Activated CD8-positive, alpha-beta memory T cell treated with anti-CD3 and anti-CD28 coated beads for 1 hour (primary cell): Measurements from ENCODE around the gene CEBPA.

Source experiments
- DNase-seq, 2 donors: peaks; one replicate each; pipeline ENCODE4 v3.0.0-alpha.2; 2020; ENCODE audit warnings: low read depth in 1 of 2; ENCODE audit errors: extremely low read depth in 1 of 2

The CEBPA gene

DNA sequence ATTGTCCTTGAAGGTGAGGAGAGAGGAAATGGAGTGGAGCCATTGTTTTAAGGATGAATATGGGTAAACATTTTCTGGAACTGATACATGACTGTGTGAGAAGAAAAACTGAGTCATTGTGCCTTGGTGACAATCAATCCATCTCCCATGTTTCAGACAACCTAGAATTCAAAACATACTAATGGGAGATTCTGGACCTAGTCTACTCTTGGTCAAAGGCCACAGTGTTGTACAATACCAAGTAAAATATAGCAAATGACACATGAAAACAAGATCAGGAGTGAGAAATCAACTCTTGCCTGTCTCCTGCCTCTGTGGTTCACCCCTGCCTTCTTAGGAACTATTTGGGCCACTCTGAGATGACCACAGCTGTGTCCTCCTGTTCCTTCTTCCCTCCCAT lies 13.1 kb downstream of the CEBPA start:
- no peak for DNase-seq

DNA sequence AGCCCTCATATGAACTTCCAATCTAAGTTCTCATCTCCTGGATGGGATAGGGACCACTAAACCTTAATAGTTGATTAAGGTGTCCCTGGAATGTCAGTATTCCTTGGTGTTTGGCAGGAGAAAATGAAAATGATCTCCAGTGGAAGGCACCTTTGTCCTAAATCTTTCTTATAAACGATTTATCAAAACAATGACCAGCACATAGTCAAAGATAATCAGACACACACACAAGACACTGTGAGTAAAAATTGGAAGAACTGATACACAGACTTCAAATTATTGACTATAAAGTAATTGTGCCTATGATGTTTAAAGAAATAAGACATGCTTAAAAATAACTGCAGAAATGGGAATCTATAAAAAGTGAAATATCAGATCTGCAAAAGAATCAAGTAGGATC lies 13.7 kb downstream of the CEBPA start:
- DNase-seq: no peak

DNA sequence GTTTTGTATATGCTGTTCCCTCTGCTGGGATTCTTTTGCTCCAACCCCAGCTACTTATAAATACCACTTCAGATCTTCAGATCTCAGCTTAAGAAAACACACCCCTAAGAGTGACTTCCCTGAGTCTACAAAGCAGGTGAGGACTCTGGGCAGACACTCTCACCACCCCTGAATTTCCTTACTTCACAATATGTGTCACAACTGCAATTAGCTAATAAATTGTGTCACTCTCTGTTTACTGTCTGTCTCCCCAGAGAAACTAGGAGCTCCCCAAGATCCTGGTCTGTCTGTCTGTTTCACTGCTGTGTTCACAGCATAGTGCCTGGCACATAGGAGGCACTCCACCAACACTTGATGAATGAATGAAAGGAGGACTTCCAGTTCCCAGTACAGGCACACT lies 14.4 kb downstream of the CEBPA start:
- DNase-seq: no peak

DNA sequence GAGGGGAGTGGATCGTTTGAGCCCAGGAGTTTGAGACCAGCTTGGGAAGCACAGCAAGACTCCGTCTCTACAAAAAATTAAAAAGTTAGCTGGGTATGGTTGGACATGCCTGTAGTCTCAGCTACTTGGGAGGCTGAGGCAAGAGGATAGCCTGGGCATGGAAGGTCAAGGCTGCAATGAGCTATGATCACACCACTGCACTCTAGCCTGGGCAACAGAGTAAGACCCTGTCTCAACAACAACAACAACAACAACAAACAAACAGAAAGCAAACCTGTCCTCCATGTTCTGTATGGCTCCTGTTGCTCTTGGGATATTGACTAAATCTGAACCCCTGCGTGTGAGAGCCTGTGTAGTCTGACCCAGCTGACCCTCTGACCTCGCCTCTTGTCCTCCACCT lies 14.9 kb downstream of the CEBPA start:
- no peak for DNase-seq

DNA sequence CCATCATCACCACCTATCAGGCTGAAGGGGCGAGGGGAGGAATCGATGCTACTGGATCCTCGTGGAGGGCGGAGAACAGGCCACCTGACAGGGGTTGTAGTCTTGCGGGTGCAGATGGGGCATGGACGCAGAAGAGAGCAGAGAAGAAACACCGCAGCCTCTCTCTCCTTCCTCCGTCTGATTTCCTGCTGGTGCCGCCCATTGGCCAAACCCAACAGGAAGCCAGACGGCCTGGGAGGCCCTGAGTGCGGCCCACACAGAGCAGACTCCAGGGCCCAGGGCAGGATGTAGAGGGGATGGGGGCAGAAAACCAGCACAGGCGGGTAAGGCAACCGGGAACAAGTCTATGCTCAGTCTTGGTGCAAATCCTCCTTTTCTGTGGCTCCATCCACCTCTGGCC lies 15.4 kb downstream of the CEBPA start:
- DNase-seq: no peak

DNA sequence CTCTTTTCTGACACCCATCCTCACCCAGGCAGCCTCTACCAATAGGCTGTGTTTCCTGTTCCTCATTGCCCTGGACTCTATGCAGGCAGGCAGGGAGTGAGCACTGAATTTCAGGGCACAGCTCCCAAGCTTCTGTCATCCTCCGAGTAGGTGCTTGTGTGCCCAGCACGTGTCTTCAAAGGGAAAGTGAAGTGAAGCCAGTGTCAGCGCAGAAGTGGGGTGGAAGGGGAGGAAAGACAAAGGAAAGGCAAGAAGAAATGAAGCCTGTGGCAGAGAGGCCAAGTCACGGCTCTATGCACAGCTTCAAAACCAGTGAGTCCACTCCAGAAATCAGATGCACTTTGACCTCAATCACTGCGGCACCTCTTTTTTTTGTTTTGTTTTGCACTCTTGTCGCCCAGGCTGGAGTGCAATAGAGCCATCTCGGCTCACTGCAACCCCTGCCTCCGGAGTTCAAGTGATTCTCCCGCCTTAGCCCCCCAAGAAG lies 16.9 kb downstream of the CEBPA start:
- no peak for DNase-seq

DNA sequence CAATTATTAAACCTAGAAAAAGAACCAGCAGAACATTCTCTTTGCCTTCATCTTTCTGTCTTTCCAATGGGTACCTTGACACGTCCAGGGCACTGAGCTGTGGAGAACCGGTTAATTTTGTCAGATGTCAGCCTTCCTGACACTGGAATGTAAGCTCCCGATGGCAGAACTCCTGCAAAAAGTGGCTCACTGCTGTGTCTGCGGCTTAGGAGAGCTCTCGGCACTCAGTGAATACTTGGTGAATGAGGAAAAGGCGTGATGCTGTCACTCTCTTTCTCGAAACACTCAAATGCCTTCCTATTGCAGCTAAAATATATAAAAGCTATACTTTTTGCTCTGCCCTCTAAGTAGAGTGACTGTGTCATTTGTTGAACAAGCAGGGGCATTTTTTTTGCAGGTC lies 17.6 kb downstream of the CEBPA start:
- no peak for DNase-seq

DNA sequence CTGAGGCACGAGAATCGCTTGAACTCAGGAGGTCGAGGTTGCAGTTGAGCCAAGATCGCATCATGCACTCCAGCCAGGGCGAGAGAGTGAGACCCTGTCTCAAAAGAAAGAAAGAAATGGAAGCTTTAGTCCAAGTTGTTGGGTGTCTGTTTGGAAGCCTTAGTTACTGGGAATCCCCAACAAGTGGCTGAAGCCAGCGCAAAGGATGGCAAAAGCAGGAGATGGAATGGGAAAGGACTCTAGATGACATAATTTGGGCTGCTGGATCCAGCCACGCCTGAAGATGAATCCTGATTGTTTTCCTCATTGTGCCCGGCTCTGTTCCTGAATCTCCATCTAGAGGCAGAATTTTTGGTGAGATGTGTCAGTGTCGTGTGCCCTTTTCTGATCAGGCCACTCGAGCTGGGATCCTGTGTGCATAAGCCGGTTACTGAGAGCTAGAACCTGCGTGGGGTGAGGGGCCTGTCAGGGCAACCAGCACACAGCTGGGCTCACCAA lies 18.1 kb downstream of the CEBPA start:
- DNase-seq: no peak

DNA sequence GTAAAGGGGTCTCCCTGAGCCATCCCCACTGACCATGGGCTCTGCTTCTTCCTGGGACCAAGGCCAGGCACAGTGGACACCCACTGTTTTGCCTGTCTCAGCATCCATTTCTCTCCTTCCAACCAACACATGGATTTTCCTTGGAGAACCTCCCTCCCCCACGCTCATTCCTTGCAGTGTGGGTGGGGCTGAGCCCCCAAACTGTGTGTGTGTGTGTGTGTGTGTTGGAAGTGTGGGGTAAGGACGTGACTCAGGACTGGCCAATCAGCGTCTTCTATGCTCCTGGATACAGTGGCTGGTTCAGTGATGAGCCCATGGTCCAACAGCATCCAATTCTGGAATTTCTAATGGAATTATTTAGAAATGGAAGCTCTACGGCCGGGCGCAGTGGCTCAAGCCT lies 18.7 kb downstream of the CEBPA start:
- no peak for DNase-seq

DNA sequence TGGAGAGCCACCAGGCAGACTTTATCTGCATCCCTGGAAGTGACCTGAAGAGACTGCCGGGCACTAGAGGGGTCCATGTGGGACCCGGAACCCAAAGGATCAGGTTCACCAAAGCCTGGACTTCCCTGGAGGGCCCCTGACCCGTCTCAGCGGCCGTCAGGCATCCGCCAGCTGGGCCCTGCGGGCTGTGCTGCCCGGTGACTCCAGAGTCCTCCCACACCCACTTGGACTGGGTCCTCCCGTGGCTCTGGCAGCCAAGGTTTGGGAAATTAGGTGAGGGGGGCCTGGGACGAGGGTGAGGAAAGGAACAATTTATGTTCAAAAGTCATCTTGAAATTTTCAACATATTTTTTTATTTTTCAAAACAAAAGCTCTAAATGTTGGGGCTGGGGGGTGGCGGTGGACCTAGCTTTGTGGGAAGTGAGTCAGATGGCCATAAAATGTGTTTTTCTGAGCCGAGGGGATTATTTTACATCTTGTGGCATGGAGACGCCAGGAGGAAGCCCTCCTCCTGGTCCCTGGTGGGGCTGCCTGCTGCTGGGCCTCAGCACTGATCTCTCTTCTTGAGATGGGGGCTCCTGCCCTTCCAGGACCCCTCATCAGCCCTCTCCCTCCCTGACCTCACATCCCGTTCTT lies 20.2 kb downstream of the CEBPA start:
- DNase-seq: no peak

DNA sequence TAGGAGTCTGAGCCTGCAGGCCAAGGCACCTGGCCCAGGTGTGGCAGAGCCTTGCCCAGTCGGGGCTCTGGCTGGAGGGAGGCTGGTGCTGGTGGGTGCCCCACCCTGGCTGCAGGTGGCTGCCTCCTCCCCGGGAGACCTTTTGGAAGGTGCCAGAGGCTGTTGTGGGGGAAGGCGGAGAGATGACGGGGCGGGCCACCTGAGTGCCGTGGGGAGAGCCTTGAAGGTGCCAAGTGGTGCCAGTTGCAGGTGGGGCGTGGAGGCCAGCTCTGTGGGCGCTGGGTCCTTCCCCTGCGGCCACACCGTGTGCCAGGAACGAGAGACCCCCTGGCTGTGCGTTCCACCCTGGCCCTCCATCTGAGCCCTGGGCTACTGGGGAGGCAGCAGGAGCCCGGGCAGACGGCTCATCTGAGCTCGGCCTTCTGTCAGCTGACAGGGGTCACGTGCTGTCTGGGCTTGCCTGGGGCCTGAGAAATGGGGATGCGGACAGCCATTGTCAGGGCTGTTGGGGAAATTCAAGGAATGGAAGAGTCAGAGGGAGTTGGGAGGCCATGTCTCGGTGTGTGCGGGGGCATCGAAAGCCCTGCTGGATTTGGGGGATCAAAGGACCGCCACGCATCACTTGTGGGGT lies 20.9 kb downstream of the CEBPA start:
- DNase-seq: no peak

DNA sequence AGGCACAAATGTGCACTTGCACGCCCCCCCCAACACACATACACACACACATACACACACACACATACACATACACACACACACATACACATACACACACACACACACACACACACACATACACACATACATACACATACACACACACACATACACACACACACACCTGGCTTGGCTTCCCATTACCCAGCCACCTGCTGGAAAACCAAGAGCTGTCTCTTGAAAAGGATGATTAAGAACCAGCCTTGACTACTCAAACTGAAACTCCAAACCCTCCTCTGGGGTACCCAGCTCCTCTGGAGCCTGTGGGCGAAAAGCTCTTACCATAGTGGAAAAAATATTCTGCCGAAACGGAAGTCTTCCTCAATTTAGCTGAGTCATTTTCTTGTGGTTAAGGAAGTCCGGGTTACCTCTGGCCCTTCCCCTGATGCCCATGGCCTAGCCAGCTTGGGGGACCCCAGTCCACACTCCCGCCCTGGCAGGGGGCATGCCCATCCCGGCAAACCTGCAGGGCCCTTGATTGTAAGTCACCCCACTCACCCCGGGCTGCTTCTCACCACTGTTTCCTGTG lies 21.9 kb downstream of the CEBPA start:
- DNase-seq: no peak

DNA sequence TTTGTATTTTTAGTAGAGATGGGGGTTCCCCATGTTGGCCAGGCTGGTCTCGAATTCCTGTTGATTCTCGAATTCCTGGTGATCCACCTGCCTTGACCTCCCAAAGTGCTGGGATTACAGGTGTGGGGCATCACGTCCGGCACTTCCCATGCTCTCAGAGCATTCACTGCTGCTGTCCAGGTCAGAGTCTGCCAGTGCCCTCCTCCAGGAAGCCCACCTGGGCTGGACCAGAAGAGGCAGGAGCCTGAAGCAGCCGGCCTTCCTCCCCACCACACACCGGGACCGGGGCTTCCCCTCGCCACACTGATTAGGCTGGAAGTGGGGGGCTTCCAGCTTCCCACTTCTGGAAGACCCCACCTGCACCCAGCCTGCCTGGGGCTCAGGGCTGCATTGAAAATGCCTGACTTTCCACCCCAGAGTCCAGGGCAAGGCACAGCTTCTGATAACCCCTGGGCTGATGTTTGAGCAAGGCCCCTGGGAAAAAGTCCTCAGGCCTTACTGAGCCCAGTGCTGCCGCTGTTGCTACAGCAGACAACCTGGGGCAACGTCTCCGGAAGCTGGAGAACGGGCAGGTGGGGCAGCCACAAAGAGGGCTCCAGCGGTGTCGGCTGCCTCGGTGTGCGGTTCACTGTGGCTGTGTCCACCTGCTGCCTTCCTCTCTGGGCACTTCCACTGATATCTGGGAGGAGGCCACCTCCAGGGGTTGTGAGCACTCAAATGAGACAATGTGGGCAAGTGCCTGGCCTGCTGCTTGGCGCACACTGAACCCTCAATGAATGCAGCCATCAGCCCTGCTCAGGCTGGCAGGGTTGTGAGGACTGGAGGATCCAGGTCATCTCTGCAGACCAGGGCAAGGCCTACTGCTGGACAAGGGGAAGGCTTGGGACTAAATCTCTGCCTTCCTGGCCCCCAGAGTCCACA lies 22.6 kb downstream of the CEBPA start:
- DNase-seq: no peak

DNA sequence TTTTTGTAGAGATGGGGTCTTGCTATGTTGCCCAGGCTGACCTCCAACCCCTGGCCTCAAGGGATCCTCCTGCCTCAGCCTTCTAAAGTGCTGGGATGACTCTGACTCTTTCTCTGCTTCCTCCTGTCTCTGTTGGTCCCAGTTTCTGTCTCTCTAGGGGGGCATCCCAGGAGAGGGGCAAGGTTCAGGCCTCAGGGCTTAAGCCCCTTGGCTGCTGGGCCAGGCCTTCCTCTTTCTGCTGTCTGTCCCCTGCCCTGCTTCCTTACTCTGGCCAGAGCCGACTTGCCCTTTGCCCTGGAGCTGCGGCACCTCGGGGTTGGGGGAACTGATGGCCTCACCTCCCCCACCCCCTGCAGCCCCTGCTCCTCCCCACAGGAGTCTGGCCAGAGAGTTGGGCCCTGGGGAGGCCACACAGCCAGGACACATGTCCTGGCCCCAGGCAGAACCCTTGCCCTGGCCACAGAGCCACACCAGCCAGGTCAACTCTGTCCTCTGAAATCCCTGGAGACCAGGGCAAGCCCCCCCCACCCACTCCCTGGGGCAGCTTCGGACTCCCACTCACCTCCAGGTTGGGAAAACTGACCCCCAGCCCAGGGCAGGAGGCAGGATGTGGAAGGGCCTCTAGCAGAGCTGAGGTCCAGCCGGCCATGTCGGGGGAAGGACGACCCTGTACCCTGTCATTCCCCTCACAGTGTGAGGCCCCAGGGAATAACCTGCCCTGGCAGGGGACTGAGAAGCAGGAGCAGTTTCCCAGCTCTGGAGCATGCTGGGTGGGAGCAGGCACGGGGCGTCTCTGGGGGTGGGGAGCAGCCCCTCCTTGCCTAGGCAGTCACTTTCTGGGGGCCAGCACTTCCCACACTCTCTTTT lies 23.7 kb downstream of the CEBPA start:
- DNase-seq: no peak

DNA sequence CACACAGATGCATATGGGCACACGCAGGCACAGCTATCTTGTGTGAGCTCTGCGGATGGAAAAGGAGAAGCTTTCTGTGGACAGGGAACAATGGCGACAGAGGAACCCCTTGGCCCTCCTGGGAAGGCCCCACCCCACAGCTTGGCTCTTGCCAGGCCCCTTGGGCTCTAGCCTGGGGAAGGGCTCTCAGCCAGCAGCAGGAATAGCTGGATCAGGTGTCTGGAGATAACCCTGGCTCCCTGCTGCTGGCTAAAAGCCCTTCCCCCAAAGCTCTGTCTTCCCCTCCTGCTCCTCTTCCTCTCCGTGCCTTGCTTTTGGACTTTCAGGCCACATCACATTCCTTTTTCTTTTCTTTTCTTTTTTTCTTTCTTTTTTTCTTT lies 24.3 kb downstream of the CEBPA start:
- no peak for DNase-seq

DNA sequence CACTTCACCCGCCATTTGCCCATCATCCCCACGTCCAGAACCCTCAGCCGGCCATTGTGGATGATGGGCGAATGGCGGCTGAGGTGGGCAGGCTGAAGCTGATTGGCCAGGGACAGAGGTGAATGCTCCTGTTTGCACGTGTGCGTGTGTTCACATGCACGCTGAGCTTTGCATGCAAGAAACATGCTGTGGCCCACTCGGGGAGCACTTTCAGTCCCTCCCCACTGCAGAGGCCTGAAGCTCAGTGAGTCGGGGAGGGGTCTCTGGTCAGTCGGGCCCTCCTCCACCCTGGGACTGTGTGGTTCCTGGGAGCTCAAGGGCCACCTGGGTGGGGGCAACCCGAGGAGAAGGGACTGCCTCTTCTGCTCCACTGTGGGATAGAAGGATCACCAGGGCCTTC lies 24.9 kb downstream of the CEBPA start:
- no peak for DNase-seq

DNA sequence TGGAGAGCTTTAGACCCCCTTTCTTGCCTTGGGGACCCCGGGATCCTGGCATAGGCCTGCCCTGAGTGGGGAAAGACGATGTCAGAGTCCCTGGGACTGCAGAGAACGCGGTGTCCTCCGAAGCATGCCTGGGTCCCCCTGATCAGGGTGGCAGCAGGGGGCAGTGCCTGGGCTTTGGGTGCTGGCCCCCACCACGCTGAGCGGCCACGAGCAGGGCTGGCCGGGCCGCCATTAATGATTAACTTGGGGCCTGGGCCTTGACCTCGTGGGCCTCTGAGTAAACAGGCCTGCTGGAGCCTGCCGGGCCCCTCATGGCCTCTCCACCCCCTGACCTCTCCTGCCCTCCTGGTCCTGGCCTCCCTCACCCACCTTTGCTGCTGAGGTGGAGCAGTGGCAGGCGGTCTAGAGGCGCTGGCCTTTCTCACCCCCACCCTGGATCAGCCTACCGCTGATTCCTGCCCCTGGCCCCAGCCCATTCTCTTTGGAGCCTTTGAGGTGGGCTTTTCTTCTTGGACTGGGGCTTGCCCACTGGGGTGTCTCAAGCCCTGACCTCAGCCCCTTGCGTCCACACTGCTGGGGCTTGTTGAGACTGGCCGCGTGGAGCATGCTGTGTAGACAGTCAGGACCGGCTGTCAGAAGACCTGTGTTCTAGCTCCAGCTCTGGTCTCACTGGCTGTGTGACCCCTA lies 26.3 kb downstream of the CEBPA start:
- DNase-seq: no peak

DNA sequence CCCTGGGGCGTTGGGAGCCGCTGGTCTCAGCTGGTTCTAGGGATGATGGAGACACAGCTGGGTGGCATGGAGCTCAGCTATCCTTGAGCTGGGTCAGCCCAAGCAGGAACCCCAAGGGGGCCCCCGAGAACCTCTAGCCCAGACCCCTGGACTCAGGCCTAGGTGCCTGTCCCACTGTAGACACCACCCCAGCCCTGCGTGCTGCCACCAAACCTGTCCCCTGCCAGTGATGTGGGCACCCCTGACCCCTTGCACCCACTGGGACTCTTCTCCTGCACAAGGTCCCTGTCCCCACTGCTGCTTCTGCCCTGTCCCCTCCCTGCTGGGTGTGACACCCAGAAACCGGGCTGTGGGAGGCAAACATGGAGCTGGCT lies 26.8 kb downstream of the CEBPA start:
- no peak for DNase-seq

DNA sequence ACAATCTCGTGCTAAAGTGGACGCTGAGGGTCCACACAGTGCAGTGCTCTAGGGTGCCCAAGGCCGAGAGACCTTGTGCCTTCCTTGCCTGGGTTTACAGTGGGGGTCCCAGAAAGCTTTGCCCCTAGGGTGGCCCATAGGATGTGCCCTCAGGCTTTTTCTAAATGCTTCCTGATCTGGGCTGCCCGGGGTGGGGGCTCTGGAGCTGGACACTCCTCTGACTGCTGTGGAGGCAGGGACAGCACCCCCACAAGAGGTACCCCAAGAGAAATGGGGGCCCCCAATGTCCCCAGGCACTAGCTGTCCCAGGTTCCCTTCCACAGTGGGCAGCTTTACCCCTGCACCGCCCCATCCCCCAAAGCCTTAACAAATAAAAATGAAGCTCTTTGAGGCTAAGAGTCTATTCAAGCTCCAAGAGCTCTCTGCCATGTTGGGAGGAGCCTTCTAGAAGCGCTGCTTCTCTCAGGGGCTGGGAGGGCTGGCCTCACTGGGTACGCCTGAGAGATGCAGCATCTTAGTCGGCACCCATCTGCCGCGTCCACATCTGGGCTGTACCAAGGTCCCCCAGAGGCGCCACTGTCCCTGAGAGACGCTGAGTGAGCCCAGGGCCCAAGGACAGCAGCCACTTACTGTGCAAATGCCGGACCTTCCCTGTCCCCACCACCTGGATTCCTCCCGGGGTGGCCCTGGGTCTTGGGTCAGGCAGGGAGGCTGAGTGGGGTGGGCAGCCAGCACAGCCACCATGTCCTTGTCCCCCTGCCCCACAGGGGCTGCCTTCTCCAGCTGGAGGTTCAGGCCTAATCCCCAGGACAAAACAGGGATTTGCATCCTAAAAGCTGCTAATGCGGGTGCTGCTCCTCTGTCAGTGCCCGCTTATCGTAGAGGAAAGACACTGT lies 27.4 kb downstream of the CEBPA start:
- DNase-seq: no peak
